Uterus (tissue), 4 donors: ENCODE data around the gene PCID2. TPM values are rescaled to one million over a fixed set of nuclear protein-coding genes. Genes with fewer than 3 reads are reported as not detected.

Source experiments
- DNase-seq, 2 donors: peaks; one replicate each; pipeline ENCODE4 v3.0.0-alpha.2; 2019 to 2020
- H3K27ac ChIP-seq, 2 donors: fragments of 200-600 bp; sonication (generic); 1 replicate in 1 of 2; 2 replicates in 1 of 2; pipeline ENCODE4 v1.5.1; 2016 to 2018
- H3K27me3 ChIP-seq, 2 donors: fragments of 200-600 bp; sonication (generic); one replicate each; pipeline ENCODE4 v1.5.1; 2018 to 2019; ENCODE audit warnings: control low read depth in 1 of 2
- H3K36me3 ChIP-seq, 2 donors: fragments of 200-600 bp; sonication (generic); one replicate each; pipeline ENCODE4 v1.5.1; 2019; ENCODE audit warnings: control low read depth in 1 of 2
- H3K4me1 ChIP-seq, 2 donors: fragments of 200-600 bp; sonication (generic); one replicate each; pipeline ENCODE4 v1.5.1; 2018 to 2019; ENCODE audit warnings: control low read depth in 1 of 2
- H3K4me3 ChIP-seq, 2 donors: fragments of 200-600 bp; sonication (generic); 1 replicate in 1 of 2; 2 replicates in 1 of 2; pipeline ENCODE4 v1.5.1; 2018 to 2019; ENCODE audit warnings: mild to moderate bottlenecking in 1 of 2
- H3K9me3 ChIP-seq, 2 donors: fragments of 200-600 bp; sonication (generic); one replicate each; pipeline ENCODE4 v1.5.1; 2019; ENCODE audit warnings: control low read depth in 1 of 2
- POLR2A ChIP-seq, 2 donors: fragments of 450-650 bp; IDR thresholded peaks; one replicate each; pipeline ENCODE4 v1.6.1; 2016; ENCODE audit warnings: antibody characterized with exemption in 2 of 2, mild to moderate bottlenecking in 1 of 2, moderate library complexity in 1 of 2
- intact Hi-C: fragments of 100-400 bp; cut with DNase I; formaldehyde crosslinking; loops from one replicate; pipeline ENCODE4 v1.15.1; 2023; ENCODE audit warnings: low total_unique reads
- total RNA-seq, 4 donors: library from RNA; depleted of rRNA in 3 of 4; stranded (reverse); fragments of >200 nt in 3 of 4; gene quantifications; one replicate each; pipeline versions ENCODE4 v1.1.0 to v1.2.4, GENCODE V29; 2014 to 2023
- TF ChIP-seq, protein P1 (sequence below), 4 experiments: fragments of 200-600 bp in 2 of 4; fragments of 450-650 bp in 2 of 4; sonication (generic) in 2 of 4; IDR thresholded peaks; one replicate each; pipeline ENCODE4 v1.5.1; 2016 to 2019; ENCODE audit warnings: antibody characterized with exemption in 4 of 4, mild to moderate bottlenecking in 2 of 4, moderate library complexity in 1 of 4
- donor health status: DM: yes; HTN: yes; CAD: no.

The PCID2 gene
- total RNA-seq, 4 donors from 2014 or later, result 35.9 to 75.6 (median 70.7) TPM

DNA sequence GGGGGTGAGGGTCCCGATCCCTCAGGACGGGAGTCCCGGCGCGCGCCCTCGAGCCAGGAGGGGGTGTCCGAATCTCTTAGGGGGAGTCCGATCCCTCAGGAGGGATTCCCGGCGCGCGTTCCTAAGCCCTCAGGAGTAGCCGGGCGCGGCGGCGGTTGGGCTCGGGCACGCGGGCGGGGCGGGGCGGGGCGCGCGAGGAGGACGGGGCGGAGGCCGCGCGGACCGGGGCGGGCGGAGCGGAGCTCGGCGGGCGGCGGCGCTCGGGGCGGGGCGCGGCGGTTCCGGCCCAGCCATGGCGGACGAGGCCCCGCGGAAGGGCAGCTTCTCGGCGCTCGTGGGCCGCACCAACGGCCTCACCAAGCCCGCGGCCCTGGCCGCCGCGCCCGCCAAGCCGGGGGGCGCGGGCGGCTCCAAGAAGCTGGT is 878 bp upstream of the PCID2 start, which contains the start of gene CUL4A:
Gene CUL4A, plus strand, starts transcription at position 278 of the 423 bp plus-strand sequence. Its CDS starts 15 bp downstream, at position 293.
- TF ChIP-seq, protein P1, sequence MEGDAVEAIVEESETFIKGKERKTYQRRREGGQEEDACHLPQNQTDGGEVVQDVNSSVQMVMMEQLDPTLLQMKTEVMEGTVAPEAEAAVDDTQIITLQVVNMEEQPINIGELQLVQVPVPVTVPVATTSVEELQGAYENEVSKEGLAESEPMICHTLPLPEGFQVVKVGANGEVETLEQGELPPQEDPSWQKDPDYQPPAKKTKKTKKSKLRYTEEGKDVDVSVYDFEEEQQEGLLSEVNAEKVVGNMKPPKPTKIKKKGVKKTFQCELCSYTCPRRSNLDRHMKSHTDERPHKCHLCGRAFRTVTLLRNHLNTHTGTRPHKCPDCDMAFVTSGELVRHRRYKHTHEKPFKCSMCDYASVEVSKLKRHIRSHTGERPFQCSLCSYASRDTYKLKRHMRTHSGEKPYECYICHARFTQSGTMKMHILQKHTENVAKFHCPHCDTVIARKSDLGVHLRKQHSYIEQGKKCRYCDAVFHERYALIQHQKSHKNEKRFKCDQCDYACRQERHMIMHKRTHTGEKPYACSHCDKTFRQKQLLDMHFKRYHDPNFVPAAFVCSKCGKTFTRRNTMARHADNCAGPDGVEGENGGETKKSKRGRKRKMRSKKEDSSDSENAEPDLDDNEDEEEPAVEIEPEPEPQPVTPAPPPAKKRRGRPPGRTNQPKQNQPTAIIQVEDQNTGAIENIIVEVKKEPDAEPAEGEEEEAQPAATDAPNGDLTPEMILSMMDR (IDR thresholded peaks at IDR 0.05), result no peak
- no peak for TF ChIP-seq POLR2A (IDR thresholded peaks at IDR 0.05)
- peaks cover 4% of the 10 kb centered on the region in 2 donors for H3K4me1 ChIP-seq
- no peaks in the 10 kb centered on the region for H3K36me3 ChIP-seq
- peak; percentile 71 to 75 for DNase-seq
- H3K9me3 ChIP-seq, result no peaks in the 10 kb centered on the region
- peak within 1 kb of the TSS; percentile 80 to 91 for H3K4me3 ChIP-seq
- intact Hi-C loops, result no loop called here
- no peaks in the 10 kb centered on the region for H3K27me3 ChIP-seq
- peak within 1 kb of the TSS; percentile 97 to 100 for H3K27ac ChIP-seq

DNA sequence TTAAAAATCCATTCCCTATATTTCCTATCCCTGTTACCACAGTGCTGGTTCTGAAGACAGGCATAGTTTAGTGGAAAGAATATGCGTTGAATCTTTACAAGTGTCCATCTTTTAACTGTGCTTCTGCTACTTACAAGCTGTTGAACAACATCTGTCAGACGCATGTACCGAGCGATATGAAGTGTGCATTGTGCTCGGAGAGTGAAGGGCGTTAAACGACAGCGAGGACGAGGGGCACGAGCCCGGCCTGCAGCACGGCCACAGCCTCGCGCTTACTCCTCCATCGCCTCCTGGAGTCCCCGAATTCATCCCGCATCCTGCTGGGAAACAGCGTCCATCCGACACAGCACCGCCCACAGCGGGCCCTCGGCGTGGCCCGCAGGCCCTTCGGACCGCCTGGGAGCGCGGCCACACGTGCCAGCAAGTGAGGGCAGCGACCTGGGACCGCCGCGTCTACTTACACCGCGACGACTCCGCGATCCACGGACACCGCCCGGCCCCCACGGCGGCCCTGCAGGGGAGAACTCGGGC is 514 bp downstream of the PCID2 start:
- intact Hi-C loops, result no loop called here
- no peak for DNase-seq

DNA sequence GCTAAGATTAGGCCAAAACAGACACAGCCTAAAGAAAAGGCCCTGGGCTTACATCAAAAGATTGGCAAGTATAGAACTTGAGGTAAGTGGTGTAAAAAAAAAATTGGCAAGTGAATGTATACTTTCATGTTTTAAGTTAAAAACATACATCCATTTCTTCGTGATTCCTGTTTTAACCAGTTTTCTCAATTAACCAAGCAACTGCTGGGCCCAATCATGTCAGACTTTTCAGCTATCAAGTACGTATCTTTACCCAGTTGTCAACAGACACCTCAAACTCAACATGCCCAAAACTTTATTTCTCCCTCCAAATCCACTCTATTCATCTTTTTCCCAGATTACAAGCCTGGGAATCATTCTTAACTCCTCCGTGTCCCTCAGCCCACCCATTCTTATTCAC is 1.0 kb downstream of the PCID2 start:
- intact Hi-C loops, result no loop called here
- peak overlapping the region; percentile 97 to 100 for H3K27ac ChIP-seq
- no peak for TF ChIP-seq POLR2A (IDR thresholded peaks at IDR 0.05)
- TF ChIP-seq, protein P1 (IDR thresholded peaks at IDR 0.05), result no peak
- peaks cover 4% of the 10 kb centered on the region in 2 donors for H3K4me1 ChIP-seq
- DNase-seq, result no peak
- H3K4me3 ChIP-seq, result peak overlapping the region; percentile 80 to 91
- no peaks in the 10 kb centered on the region for H3K27me3 ChIP-seq
- H3K36me3 ChIP-seq, result no peaks in the 10 kb centered on the region
- no peaks in the 10 kb centered on the region for H3K9me3 ChIP-seq

More for the DNA sequence above, 514 bp downstream of the PCID2 start:
- Histone ChIP-seq H3K9me3 (no peaks in the 10 kb centered on the region), H3K4me1 (peaks cover 4% of the 10 kb centered on the region in 2 donors), H3K27ac (peak overlapping the region; percentile 97 to 100), H3K27me3 (no peaks in the 10 kb centered on the region), H3K36me3 (no peaks in the 10 kb centered on the region), H3K4me3 (peak overlapping the region; percentile 80 to 91)
- TF ChIP-seq, protein P1 (IDR thresholded peaks at IDR 0.05), result no peak

DNA sequence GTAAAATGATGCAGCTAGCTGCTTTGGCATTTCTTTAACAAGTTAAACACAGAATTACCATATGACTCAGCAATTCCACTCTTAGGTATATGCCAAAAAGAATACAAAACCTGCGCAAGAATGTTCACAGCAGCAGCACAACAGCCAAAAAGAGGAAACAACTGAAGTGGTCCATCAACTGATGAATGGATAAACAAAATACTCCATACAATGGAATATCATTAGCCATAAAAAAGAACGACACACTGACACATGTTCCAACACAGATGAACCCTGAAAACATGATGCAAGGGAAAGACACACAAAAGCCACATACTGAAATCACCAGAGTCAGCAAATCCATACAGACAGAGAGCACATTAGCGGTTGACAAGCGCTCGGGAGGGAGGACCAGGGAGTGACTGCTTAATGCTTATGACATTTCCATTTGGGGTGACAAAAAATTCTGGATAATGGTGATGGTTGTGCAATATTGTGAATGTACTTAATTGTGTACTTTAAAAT is 3.0 kb downstream of the PCID2 start:
- H3K4me3 ChIP-seq, result no peak overlapping the region
- peaks cover 0 to 4% of the 10 kb centered on the region in 2 donors for H3K4me1 ChIP-seq
- no peak overlapping the region for H3K27ac ChIP-seq
- no peak for DNase-seq
- intact Hi-C loops, result no loop called here
- TF ChIP-seq, protein P1 (IDR thresholded peaks at IDR 0.05), result no peak
- no peak for TF ChIP-seq POLR2A (IDR thresholded peaks at IDR 0.05)
- H3K9me3 ChIP-seq, result no peaks in the 10 kb centered on the region
- H3K27me3 ChIP-seq, result no peaks in the 10 kb centered on the region
- no peaks in the 10 kb centered on the region for H3K36me3 ChIP-seq

DNA sequence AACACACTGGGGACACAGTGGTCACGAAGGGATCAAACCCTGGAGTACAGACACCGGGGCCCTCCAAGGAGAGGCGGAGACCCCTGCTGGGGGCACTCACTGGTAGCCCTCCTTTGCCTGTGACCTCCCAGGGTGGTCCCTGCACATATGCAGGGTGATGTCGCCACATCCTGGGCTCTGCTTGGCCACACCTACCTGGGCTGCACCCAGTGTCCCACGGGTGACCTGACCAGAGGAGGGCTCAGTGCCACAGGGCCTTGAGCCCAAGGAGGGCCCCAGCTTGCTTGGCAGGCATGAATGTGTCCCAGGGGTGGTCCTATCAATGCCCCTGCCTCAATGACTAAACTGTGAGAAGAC is 4.1 kb downstream of the PCID2 start:
- Histone ChIP-seq H3K27ac (no peak overlapping the region), H3K9me3 (no peaks in the 10 kb centered on the region), H3K27me3 (no peaks in the 10 kb centered on the region), H3K36me3 (no peaks in the 10 kb centered on the region), H3K4me3 (no peak overlapping the region), H3K4me1 (peaks cover 0 to 4% of the 10 kb centered on the region in 2 donors)
- DNase-seq, result no peak
- TF ChIP-seq, protein P1 (IDR thresholded peaks at IDR 0.05), result no peak
- TF ChIP-seq POLR2A (IDR thresholded peaks at IDR 0.05), result no peak
- intact Hi-C loops, result no loop called here
